T-helper 22 cell (primary cell): ENCODE measurements around the gene GDPD4.

ENCODE experiments used
- DNase-seq: peaks from one replicate; pipeline ENCODE4 v3.0.0-alpha.2; 2020; ENCODE audit warnings: low read depth

The GDPD4 gene

DNA sequence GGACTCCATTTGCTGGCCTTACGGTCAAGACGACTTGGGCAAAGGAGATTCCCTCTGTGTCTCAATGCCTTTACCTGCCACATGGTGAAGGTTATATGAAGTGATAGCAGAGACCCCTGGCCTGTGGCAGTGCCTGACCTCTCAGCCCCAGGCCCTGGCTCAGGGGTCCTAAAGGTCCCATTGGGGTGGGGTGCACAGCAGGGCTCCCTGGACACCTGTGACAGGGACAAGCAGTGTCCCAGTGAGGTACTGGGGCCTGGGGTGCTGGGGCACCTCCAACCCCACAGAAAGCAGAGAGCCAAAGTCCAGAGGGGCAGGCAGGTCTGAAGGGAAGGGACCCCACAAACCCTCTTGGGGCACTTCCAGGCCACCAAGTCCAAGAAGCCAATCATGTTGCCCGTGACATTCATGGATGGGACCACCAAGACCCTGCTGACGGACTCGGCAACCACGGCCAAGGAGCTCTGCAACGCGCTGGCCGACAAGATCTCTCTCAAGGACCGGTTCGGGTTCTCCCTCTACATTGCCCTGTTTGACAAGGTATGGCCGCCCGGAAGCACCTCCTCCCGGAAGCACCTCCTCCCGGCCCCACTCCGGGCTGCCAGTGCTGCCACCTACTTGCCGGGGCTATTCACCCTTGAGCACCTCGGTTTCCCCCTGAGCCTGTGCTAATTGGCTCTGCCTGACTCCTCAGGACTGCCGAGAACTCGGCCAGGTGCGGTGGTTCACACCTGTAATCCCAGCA, 111.0 kb downstream of the GDPD4 start:
- DNase-seq: no peak

DNA sequence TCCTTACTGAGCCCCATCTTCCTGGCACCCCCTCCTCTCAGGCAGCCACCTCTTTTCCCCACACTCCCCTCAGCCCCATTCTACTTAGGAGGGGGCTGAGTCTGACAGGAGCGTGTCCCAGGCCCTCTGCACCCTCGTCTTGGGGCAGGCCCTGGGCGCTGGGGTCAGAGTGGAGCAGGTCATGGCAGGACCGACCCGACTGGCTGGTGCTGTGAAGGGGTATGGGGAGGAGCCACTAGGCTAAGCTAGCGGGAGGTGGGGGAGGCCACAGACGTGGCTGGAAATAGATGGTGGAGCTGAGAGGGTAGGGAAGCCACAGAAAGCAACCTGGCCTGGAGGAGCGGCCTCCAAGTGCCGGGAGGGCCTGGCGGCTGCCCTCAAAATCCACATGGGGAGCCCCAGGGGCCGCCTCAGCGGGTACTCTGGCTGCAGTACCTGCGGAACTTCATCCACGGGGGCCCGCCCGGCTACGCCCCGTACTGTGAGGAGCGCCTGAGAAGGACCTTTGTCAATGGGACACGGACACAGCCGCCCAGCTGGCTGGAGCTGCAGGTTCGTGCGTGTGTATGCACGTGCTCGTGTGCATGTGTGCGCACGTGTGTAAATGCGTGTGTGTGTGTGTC, 111.8 kb downstream of the GDPD4 start:
- DNase-seq: no peak

DNA sequence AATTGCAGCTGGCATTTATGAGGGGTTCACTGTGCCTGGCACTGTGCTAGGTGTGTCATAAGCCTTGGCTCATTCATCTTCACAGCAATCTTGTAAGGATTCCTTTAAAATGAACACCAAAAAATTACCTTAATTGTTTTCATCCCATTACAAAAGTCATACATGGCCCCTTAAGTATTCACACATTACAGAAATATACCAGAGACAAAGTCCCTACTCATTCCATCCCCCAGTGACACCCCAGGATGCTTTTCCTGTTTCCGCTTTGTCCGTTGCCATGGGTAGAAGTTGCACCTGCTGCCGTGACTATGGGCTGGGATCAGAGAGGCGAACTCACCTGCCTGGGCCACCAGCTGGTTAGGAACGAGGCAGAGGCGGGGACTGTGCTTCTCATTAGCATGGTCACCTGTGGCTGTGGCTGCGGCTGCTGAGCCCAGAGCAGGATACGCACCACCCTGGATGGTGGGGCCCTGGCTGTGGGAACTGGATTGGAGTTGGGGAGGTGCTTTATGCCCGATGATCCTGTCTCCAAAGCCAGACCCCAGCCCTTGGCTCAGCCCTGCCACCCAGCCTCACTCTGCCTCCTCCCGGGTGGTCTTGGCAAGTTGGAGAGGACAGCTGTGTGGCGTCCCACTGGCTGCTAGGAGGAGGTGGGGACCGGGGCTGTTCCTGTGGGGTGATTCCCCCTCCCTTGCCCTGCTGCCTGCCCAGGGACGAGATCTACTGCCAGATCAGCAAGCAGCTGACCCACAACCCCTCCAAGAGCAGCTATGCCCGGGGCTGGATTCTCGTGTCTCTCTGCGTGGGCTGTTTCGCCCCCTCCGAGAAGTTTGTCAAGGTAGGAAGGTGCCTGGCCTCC, 112.6 kb downstream of the GDPD4 start:
- DNase-seq: no peak

DNA sequence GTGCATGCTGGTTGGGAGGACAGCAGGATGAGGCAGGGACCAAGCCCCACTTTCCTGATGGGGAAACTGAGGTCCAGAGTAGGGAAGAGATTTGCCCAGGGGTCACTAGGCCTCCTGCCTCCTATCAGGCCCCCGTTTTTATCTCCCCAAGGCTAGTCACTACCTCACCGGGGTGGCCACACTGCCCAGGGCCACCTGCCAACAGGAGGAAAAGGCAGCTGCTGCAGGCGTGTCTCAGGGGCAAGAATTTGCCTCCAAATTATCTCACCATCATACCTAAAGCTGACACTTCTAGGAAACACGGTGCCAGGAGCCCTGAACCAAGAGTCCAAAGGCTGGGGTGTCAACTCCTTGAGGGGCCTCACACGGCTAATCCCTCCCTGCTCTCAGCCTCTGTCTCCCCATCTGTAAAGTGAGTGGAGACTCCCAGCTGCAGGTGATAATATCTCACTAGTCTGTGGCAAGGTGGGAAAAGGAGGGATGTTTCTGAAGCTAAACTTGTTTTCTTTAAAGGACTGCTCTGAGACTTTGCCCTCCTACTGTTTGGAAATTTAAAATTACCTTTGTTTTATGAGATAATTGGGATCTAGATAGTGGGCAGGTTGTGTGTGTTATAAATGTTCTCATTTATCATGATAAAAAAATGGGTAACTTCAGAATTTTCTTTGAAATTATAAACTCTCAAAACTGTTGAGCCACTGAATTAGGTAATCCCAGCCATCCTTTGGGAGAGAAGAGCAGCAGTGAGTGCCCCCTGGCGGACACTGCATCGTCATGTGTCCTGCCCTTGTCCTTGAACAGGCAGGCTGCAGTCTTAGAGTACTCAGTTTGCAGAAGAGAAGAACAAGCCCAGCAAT, 113.5 kb downstream of the GDPD4 start:
- DNase-seq: peak; percentile 29

DNA sequence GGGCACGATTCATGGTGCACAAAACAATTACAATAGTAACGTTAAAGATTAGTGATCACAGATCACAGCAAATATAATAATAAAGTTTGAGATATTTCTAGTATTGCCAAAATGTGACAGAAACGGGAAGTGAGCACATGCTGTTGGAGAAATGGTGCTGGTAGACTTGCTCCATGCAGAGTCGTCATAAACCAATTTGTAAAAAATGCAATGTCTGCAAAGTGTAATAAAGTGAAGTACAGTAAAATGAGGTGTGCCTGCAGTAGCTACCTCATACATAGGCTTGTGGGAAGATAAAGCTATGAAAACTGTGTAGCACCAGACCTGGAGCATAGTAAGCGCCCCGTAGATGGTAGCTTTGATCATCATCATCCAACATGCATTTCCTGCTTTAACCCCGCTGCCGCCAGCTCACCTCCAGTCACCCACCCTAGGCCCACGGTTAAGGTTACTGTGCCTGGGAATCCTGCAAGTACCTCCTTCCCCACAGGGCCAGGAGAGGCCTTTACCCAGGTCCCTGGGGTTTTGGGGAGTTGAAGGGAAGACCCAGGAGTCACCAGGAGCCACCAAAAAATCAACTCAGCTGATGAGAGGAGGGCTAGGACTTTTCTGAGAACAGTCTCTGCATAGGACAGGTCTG, 114.3 kb downstream of the GDPD4 start:
- no peak for DNase-seq

DNA sequence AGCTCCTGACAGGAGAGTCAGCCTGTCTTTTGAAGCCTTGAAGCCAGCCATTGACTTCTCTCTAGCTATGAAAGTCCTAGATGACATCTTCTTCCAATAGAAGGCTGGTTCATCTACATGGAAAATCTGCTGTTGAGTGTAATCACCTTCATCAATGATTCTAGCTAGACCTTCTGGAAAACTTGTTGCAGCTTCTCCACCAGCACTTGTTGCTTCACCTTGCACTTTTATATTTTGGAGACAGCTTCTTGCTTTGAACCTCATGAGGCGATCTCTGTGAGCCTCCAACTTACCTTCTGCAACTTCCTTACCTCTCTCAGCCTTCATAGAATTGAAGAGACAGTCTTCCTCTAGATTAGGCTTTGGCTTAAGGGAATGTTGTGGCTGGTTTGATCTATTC, 115.2 kb downstream of the GDPD4 start:
- no peak for DNase-seq

DNA sequence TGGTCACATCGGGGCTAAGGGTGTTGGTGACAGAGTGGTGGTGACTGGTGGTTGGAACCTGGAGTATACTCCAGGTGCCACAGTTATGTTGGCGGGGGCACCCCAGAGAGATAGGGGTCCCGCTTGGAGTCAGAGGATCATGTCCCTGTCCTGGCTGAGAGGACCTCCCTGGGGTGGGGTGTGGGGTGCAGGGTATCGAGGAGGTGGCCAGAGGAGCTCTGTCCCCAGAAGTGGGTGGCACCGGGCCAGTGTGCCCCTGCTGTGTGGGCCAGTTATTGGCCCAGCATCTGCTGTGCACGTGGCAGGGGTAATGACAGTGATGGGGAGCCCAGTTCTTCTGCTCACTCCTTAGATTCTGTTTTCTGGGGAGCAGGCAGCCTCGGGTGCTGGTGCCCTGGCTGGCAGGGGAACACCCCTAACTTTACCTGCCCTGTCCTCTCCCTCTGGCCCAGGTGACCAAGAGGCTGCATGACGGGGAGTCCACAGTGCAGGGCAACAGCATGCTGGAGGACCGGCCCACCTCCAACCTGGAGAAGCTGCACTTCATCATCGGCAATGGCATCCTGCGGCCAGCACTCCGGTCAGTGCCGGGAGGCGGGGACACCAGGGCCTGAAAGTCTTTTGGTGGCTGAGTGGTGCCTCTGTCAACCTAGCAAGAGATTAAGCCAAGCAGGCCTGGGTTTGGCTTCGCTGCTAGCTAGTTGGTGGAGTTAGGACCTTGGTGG, 117.2 kb downstream of the GDPD4 start:
- DNase-seq: no peak

DNA sequence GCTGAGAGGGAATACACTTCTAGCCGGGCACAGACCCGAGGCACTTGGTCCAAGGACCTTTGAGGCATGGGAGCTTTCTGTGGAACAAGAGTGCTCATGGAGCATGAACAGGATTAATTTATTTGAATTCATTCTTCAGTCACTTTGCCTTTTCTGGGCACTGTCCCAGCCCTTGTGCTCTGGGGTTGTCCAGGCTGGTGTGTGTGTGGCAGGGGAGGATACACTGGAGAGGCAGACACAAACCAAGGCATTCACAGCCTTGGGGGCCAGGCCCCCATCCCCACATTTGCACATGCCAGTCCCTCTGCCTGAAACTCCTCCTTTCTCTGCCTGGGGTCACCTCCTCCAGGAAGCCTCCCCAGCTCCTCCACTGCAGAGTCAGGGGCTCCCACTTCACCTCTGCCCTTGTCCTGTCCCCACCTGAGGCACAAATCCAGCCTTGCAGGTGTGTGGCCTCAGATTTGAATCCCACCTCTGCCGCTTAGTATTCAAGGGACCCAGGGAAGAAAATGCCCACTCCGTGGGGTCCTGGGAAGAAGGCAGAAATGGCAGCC, 118.0 kb downstream of the GDPD4 start:
- no peak for DNase-seq

DNA sequence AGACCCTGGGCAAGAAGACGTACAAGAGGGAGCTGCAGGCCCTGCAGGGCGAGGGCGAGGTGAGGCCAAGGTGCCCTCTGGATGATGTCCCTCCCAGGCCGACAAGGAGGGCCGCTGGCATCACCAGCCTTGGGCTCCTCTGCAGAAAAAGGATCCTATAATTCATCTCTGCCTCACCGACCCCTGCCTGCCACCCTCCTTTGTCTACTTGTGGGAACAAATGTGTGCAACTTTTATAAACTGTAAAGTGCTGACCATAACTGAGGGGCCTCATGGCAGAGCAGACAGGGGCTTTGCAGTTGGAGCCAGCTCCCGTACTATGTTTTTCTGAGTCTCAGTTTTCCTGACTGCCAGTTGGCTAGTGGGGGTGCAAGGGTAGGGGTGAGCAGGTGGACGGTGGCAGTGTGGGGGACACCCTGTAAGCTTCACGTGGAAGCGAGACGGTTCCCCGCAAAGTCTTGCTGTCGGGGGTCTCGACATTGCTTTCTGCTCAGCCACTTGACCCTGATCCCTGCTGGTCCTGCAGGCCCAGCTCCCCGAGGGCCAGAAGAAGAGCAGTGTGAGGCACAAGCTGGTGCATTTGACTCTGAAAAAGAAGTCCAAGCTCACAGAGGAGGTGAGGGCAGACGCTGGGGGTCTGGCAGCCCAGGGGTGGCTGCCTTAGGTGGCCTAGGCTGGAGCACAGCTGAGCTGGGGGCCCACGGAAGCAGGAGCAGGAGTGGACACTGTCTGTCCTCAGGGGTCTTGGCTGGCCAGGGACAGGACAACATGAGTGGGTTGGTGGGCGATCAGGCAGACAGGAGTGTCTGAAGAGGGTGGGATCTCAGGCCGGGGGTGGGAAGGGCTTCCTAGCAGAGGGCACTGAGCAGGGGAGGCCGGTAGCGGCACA, 118.7 kb downstream of the GDPD4 start:
- no peak for DNase-seq

DNA sequence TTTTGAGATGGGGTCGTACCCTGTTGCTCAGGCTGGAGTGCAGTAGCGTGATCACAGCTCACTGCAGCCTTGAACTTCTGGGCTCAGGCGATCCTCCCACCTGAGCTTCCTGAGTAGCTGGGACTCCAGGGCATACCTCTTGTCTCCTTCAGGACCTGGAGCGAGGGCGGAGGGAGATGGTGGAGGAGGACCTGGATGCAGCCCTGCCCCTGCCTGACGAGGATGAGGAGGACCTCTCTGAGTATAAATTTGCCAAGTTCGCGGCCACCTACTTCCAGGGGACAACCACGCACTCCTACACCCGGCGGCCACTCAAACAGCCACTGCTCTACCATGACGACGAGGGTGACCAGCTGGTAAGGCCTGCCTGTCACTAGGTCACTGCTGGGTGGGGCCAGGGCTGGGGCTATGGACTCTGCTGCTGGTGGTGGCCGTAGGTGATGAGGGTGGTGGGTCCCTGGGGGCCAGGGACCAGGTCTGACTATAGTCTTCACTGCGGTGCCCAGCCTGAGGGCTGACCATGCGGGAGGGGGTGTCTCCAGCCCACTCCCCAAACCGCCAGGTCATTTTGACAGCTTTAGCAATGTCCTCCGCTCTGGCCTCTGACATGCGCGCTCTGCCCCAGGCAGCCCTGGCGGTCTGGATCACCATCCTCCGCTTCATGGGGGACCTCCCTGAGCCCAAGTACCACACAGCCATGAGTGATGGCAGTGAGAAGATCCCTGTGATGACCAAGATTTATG, 119.5 kb downstream of the GDPD4 start:
- no peak for DNase-seq

DNA sequence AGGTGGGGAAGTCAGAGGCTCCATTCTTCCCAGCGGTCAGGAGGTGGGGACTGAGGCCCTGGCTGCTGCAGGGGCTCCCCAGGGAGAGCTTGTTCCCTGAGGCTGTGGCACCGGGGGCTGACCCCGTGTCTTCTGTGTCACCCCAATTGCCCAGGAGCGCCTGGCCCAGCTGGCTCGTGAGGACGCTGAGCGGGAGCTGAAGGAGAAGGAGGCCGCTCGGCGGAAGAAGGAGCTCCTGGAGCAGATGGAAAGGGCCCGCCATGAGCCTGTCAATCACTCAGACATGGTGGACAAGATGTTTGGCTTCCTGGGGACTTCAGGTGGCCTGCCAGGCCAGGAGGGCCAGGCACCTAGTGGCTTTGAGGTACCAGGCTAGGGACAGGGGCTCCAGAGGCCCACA, 120.3 kb downstream of the GDPD4 start:
- DNase-seq: no peak

DNA sequence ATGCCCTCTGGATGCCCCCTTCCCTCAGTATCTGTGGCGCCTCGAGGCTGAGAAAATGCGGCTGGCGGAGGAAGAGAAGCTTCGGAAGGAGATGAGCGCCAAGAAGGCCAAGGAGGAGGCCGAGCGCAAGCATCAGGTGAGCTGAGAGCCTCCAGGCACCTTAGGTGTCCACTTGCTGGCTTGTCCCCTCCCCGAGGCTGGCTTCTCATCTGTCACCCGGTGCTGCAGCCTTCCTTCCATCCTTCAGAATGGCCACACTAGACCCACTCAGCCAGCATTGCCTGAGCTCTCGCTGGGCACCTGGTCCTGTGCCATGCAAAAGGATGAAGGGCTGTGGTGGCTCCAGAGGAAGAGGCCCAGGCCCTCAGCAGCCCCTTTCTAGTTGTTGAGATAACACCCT, 121.1 kb downstream of the GDPD4 start:
- DNase-seq: no peak

DNA sequence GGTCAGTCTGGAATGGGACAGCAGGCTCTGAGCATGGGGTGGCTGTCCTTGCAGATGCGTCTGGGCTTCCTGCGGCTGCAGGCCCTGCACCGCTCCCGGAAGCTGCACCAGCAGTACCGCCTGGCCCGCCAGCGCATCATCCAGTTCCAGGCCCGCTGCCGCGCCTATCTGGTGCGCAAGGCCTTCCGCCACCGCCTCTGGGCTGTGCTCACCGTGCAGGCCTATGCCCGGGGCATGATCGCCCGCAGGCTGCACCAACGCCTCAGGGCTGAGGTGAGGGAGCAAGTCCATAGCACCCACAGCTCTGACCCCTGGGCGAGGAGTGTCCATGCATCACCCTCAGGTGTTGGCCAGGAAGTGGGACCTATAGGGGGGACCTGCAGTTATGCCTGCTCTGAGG, 121.8 kb downstream of the GDPD4 start:
- DNase-seq: no peak

DNA sequence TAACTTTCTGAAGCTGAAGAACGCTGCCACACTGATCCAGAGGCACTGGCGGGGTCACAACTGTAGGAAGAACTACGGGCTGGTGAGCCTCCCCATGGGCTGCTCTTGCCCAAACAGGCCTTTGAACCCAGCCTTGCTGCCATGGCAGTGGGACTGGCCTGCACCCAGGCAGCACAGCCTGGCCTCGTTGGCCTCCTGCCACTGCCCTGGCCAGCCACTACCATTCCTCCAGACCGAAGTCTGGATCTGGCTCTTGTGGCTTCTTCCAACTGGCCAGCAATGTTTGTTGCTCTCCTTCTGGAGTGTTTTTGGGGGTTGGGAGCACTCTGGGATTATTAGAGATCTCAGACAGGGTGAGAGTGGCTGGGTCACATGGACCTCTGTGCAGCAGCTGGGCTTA, 122.4 kb downstream of the GDPD4 start:
- DNase-seq: no peak

DNA sequence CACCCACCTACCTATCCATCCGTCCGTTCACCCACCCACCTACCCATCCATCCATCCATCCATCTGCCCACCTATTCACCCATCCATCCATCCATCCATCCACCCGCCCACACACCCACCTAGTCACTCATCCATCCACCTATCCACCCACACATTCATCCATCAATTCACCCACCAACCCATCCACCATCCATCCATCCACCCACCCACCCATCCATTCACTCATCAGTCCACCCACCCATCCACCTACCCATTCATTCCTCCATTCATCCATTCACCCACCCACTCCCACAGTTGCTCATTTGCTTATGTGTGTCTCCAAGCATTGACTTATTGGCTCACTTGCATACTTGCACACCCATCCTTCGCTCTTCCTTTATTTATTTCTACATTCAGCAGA, 123.3 kb downstream of the GDPD4 start:
- DNase-seq: no peak

DNA sequence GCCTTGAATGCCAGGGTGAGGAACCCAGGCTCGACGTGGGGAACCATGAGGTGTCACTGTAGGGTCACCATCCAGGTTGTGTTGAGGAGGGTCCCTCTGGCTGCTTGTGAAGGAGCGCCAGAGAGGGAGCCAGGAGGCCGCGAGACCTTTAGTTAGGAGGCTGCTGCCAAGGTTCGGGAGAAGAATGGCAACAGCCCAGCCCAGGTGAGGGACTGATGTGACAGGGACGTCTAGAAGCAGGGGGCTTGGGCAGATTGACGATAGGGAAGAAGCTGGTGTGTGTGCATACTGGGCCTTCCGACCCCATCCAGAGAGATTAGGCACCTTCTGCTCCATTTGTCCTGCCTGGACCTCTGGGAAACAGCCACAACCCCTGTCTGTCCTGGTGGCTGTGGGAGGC, 124.5 kb downstream of the GDPD4 start:
- DNase-seq: no peak

DNA sequence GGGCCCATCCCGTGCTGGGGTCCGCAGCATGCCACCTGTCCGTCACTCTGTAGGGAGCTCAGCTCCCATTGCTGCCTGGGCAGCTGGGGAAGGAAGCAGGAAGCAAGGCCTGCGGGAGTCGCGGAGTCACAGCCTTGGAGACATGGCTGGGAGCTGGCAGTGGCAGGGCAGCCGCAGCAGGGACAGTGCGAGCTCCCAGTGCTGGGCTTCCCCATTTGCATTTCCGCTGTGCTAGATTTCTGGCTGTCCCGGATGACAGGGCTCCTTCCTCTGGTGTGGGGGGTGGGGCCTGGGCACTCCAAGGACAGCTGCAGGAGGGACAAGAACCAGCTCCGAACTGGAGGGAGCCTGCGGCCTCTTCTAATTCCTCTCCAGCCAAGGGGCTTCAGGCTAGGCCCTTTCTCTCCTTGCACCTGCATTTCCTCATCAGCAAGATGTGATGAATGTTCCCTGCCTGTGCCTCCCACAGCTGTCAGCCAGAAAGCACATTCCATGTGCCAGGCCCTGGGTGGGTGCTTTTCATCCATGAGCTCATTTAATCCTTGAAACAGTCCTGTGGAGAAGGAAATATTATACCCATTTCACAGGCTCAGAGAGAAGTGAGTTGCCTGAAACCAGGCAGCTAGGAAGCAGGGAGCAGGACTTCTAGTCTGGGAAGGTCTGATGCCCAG, 125.5 kb downstream of the GDPD4 start:
- no peak for DNase-seq
